ENCODE results near the gene ANKRD6.

ANKRD6 gene

DNA sequence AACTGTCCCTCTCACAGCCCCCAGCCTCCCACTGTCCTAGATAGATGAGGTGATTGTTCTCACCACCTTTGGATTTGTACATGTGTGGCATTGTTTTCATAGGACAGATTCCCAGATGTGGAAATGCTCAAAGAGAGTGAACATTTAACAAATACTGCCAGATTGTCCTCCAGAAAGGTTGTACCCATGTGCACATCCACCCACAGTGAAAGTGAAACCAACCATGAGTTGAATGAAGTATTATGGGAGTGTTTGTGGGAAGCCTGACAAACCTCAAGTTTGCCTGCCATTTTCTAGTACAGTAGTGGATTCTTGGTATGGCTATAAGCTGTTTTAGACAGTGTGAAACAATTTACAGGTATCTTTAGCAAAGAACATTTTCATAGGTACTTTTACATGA lies 42.7 kb downstream of the ANKRD6 start:
- DNase-seq, result no peak

GRCh38 chr6:89479897-89480296 lies 46.9 kb downstream of the ANKRD6 start:
- no peak for DNase-seq

GRCh38 chr6:89481695-89482094 lies 48.7 kb downstream of the ANKRD6 start:
- no peak for DNase-seq

- no peak for DNase-seq
These were observed 49.2 kb downstream of the ANKRD6 start for GRCh38 chr6:89482126-89482525.

- DNase-seq, result no peak
These were observed 50.3 kb downstream of the ANKRD6 start for GRCh38 chr6:89483111-89483720.

DNA sequence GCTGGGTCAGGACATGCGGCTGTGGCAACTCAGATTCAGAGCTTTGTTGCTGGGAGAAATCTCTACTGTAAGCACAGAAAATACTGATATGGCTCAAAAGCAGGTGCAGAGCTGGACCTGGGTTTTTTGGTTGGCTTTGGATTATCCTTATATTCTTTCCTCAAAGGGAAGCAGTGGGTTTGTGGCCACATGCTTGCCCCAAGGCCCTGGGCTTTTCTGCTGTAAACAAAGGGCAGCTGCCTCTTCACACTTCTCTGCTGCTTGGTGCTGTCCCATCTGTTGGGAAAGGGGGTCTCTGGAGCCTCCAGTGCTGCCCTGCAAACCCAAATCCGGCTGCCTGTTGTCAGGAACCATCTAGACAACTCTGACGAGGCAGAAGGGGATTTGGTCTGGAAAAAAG lies 52.4 kb downstream of the ANKRD6 start:
- DNase-seq, result no peak

GRCh38 chr6:89487864-89488263 lies 54.9 kb downstream of the ANKRD6 start:
- no peak for DNase-seq

GRCh38 chr6:89488438-89488837 lies 55.5 kb downstream of the ANKRD6 start:
- DNase-seq, result no peak

- DNase-seq, result no peak
These were observed 56.1 kb downstream of the ANKRD6 start for GRCh38 chr6:89489078-89489477.

- DNase-seq, result no peak
These were observed 59.2 kb downstream of the ANKRD6 start for GRCh38 chr6:89492025-89492640.

DNA sequence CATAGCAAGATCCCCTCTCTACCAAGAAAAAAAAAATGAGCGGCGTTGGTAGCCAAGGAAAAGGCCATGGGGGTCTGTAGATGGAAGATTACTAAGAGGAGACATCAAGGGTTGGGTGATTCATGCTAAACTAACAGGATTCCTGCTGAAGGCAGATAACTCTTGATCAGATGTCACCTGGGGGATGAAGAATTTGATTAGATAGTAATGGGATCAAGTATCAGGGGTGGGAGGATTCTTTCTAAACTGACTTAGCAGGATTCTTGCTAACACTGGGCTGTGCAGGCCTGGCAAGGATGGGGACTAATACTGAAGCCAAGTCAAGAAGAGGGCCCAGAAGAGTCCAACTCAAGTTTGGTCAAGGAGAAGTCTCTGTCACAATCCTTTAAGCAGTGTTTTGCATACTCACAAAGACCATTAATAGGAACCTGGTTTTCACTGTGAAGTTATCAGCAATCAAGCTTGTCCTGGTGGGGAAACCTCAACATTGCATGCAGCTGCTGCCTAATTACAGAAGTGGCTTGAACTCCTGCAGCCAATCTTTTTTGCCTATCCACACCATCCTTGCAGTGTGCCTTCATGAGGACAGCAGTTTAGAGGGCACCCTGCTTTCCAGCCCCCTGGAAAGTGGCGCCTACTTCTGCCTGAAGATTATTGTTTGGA lies 61.3 kb downstream of the ANKRD6 start:
- no peak for DNase-seq

DNA sequence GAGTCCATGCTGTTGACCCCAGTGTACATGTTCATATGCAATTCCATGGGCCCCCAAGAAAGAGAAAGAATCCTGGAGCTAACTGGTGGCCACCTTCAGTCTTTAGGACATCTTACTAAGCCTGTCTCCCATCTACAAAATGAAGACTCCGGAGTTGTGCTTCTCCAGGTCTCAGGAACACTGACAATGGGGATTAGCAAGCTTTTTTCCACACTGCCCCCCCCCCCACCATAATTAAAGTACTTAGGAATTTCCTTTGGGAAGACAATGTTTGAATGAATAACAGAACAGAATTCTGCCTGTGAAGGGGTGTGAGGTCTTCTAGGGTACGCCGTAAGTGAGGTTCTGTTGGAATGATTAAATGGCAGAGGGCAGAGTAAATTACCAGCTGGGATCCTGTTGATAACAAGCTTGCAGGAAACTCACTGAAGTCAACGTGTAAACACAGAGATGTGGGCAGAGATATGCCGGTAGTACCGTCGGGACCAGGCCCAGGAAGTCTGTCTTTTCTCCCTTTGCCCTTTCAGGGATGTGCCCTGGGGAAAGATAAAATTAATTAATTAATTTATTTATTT lies 63.1 kb downstream of the ANKRD6 start:
- DNase-seq, result no peak

DNA sequence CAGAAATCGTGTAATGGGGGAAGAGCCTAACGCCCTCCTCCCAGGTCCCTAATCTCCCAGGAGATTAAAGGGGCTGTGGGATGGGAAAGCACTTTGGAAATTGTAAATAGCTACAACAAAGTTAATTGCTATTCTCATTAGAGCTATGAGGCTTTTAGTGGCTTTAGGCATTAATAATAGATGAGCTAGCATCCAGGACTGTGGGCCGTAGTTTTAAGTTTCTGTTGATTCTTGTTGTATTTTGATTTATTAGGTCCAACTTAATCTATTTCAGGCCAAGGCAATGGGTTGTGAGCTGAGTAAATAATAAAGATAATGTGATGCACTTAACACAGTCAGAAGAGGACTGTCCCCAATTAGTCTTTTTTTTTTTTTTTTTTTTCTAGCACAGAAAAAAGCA lies 67.7 kb downstream of the ANKRD6 start:
- DNase-seq, result no peak

DNA sequence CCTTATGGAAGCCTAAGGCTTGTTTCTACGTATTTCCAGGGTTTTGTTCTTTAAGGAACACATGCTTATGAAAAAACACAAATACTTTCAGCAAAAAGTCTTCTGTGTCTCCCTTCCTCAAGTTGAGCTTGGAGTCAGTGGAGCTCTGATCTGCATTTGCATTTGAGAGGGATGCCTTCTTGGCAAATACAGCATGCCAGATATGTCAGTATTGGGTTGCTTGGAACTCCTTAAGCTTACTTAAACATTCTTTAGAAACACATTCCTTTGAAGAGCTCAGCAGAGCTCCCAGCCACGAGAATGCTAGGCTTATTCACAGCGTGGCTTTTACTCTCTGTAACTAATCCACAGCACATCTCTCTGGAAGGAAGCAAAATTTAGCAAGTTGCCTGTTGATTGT lies 68.3 kb downstream of the ANKRD6 start:
- no peak for DNase-seq

GRCh38 chr6:89501753-89502152 lies 68.8 kb downstream of the ANKRD6 start:
- no peak for DNase-seq

GRCh38 chr6:89503641-89504040 lies 70.7 kb downstream of the ANKRD6 start:
- no peak for DNase-seq

DNA sequence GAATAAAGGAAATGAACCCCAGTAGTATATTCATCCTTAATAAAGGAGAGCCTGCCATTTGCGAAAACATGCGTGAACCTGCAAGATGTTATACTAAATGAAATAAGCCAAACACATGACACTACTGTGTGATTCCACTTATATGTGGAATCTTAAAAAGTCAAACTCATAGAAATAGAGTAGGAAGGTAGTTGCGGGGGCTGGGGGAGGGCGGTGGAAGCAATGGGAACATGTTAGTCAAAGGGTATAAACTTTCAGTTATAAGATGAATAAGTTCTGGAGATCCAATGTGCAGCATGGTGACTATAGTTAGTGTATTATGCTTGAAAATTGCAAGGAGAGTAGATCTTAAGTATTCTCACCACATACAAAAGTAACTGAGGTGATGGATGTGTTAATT lies 72.9 kb downstream of the ANKRD6 start:
- DNase-seq, result no peak

GRCh38 chr6:89506716-89507617 lies 74.0 kb downstream of the ANKRD6 start:
- DNase-seq, result no peak

GRCh38 chr6:89508755-89509563 lies 76.0 kb downstream of the ANKRD6 start:
- DNase-seq, result no peak

DNA sequence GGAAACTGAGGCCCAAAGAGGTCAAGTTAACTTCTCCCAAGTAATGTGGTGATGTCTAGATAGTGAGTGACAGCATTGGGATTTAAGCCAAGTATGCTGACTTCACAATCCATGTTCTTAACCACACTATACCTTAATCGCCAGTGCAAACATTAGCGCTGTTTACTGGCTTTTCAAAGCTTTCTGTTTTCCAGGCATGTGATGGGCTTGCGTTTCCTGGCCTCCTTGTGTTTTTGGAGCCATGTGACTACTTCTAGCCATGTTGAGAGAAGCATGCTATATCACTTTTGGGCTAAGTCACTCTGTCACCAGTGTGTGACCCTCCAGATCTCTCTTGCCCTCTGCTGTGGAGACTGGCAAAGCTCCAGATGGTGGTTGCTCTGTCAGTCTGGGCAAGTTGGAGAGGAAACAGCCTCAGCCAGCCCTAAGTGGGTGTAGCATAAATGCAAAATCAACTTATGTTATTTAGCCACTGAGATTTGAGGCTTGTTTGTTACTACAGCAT lies 76.9 kb downstream of the ANKRD6 start:
- no peak for DNase-seq

- no peak for DNase-seq
These were observed 77.4 kb downstream of the ANKRD6 start for GRCh38 chr6:89510393-89510792.

Measured in 8988T (cell line).